GM12878 (cell line): ENCODE measurements around the gene MEGF11. TPM values are rescaled to one million over a fixed set of nuclear protein-coding genes. Genes with fewer than 3 reads are reported as not detected.

Experiments used
- ATAC-seq: fragments of 200-7000 bp; cut with Tn5 transposase; 3 replicates; pipeline ENCODE4 v1.9.1; 2020; ENCODE audit warnings: mild to moderate bottlenecking, moderate library complexity
- BruUV-seq: library from RNA; stranded (reverse); fragments of 400-500 nt; replicated peaks from 2 replicates; lab custom pipeline; 2021; lab: Mats Ljungman, UMichigan
- CTCF ChIA-PET: fragments of 300-600 bp; sonication (Branson Sonifier 250); formaldehyde crosslinking; extraction: SDS; loops from one replicate; lab custom pipeline; 2021; ENCODE audit warnings: inconsistent platforms; lab: Yijun Ruan, JAX
- POLR2A ChIA-PET: fragments of 350-600 bp; formaldehyde crosslinking; extraction: SDS; loops from one replicate; lab custom pipeline; 2021; ENCODE audit warnings: inconsistent platforms; lab: Charles Lee
- RAD21 ChIA-PET: fragments of 300-600 bp; sonication (Branson Sonifier 250); formaldehyde crosslinking; loops from one replicate; lab custom pipeline; 2023; ENCODE audit warnings: antibody characterized with exemption; ENCODE audit not compliant: unreplicated experiment; lab: Charles Lee
- SMC1A ChIA-PET: fragments of 300-600 bp; sonication (Branson Sonifier 250); formaldehyde crosslinking; loops from one replicate; lab custom pipeline; 2023; ENCODE audit not compliant: unreplicated experiment, uncharacterized antibody; lab: Charles Lee
- DNase-seq: peaks from one replicate; pipeline ENCODE4 v3.0.0-alpha.2; 2011; ENCODE audit warnings: low read depth, low spot score
- FAIRE-seq: peaks from 3 replicates; lab custom pipeline; 2011; peaks lifted over from hg19 to GRCh38; lab: Jason Lieb, UNC
- H2AFZ ChIP-seq: 2 replicates; pipeline ENCODE4 v1.6.0; 2011; ENCODE audit warnings: low read depth, low read length, control low read depth; ENCODE audit not compliant: control insufficient read depth
- H3K27ac ChIP-seq: 2 replicates; pipeline ENCODE4 v1.5.1; 2011; ENCODE audit warnings: control low read depth; ENCODE audit not compliant: control insufficient read depth, insufficient read depth
- H3K27me3 ChIP-seq, 2 experiments: replicated peaks in 1 of 2; 2 replicates each; pipeline versions ENCODE4 v1.6.0 to v1.6.1; 2011; ENCODE audit warnings: low read length in 1 of 2; ENCODE audit not compliant: control insufficient read depth in 2 of 2, insufficient read depth in 2 of 2
- H3K36me3 ChIP-seq, 2 experiments: 2 replicates each; pipeline ENCODE4 v1.5.1; 2011; ENCODE audit warnings: low read length in 1 of 2; ENCODE audit not compliant: control insufficient read depth in 2 of 2, insufficient read depth in 2 of 2
- H3K4me1 ChIP-seq: 2 replicates; pipeline ENCODE4 v1.6.1; 2011; ENCODE audit warnings: mild to moderate bottlenecking, low read length, moderate library complexity, mixed read lengths; ENCODE audit not compliant: control insufficient read depth, insufficient read depth
- H3K4me2 ChIP-seq: 2 replicates; pipeline ENCODE4 v1.6.0; 2011; ENCODE audit warnings: control low read depth; ENCODE audit not compliant: control insufficient read depth, insufficient read depth
- H3K4me3 ChIP-seq: fragments of 200-600 bp; sonication (generic); 2 replicates; pipeline ENCODE4 v1.5.1; 2016
- H3K79me2 ChIP-seq: 2 replicates; pipeline ENCODE4 v1.6.0; 2011; ENCODE audit warnings: low read length; ENCODE audit not compliant: control insufficient read depth, insufficient read depth
- H3K9ac ChIP-seq: 2 replicates; pipeline ENCODE4 v1.8.0; 2011; ENCODE audit warnings: low read length, control low read depth, mixed read lengths; ENCODE audit not compliant: control insufficient read depth, insufficient read depth
- H3K9me3 ChIP-seq: replicated peaks from 3 replicates; pipeline ENCODE4 v1.5.1; 2011; ENCODE audit warnings: mild to moderate bottlenecking, low read length; ENCODE audit not compliant: control insufficient read depth, insufficient read depth
- H4K20me1 ChIP-seq: 2 replicates; pipeline ENCODE4 v1.6.0; 2011; ENCODE audit not compliant: control insufficient read depth, insufficient read depth
- ATF2 ChIP-seq: IDR thresholded peaks from 2 replicates; pipeline ENCODE4 v1.6.1; 2012; ENCODE audit warnings: low read length, inconsistent platforms
- ATF3 ChIP-seq: IDR thresholded peaks from 2 replicates; pipeline ENCODE4 v1.6.1; 2011; ENCODE audit warnings: low read depth, mild to moderate bottlenecking, low read length, moderate library complexity, borderline replicate concordance; ENCODE audit errors: extremely low read depth
- CBX5 ChIP-seq: sonication (generic); IDR thresholded peaks from 2 replicates; pipeline ENCODE4 v1.6.1; 2016; ENCODE audit warnings: low read depth, moderate library complexity, mild to moderate bottlenecking, inconsistent platforms
- EGR1 ChIP-seq, 2 experiments: IDR thresholded peaks; 1 replicate in 1 of 2; 2 replicates in 1 of 2; pipeline ENCODE4 v1.6.1; 2011 to 2012; ENCODE audit warnings: low read depth in 2 of 2, low read length in 2 of 2, borderline replicate concordance in 1 of 2, mild to moderate bottlenecking in 1 of 2, moderate library complexity in 1 of 2
- FOS ChIP-seq: IDR thresholded peaks from 3 replicates; pipeline ENCODE4 v1.6.1; 2011; ENCODE audit warnings: borderline replicate concordance; ENCODE audit not compliant: insufficient read length; ENCODE audit errors: extremely low read depth
- FOXM1 ChIP-seq: IDR thresholded peaks from 2 replicates; pipeline ENCODE4 v1.6.1; 2012; ENCODE audit warnings: low read depth, mild to moderate bottlenecking, inconsistent platforms, low read length, moderate library complexity
- JUNB ChIP-seq: IDR thresholded peaks from 2 replicates; pipeline ENCODE4 v1.6.1; 2016; ENCODE audit warnings: antibody characterized with exemption, mild to moderate bottlenecking
- KAT2A ChIP-seq: conservative IDR thresholded peaks from 2 replicates; pipeline ENCODE4 v1.6.1; 2011; ENCODE audit warnings: low read depth, low read length; ENCODE audit not compliant: control insufficient read depth
- MYB ChIP-seq: fragments of 150-350 bp; IDR thresholded peaks from 2 replicates; pipeline ENCODE4 v1.6.1; 2014; ENCODE audit warnings: mild to moderate bottlenecking, low read depth, low read length, borderline replicate concordance
- POLR2A ChIP-seq: IDR thresholded peaks from 2 replicates; pipeline ENCODE4 v1.6.1; 2011; ENCODE audit warnings: low read depth, mild to moderate bottlenecking, low read length
- SMAD5 ChIP-seq: IDR thresholded peaks from 2 replicates; pipeline ENCODE4 v1.6.1; 2016; ENCODE audit warnings: antibody characterized with exemption, low read depth
- STAT3 ChIP-seq: IDR thresholded peaks from 2 replicates; pipeline ENCODE4 v1.6.1; 2011; ENCODE audit warnings: low read depth, low read length, improper control_type of control experiment
- TAF1 ChIP-seq: IDR thresholded peaks from 2 replicates; pipeline ENCODE4 v1.6.1; 2011; ENCODE audit warnings: mild to moderate bottlenecking, low read depth, low read length, borderline replicate concordance
- TCF7 ChIP-seq: IDR thresholded peaks from 2 replicates; pipeline ENCODE4 v1.6.1; 2014; ENCODE audit warnings: antibody characterized with exemption, borderline replicate concordance
- ZBTB40 ChIP-seq: fragments of 450-650 bp; IDR thresholded peaks from 2 replicates; pipeline ENCODE4 v1.6.1; 2016; ENCODE audit warnings: mild to moderate bottlenecking, moderate library complexity, borderline replicate concordance
- ZNF592 ChIP-seq: fragments of 450-650 bp; IDR thresholded peaks from 2 replicates; pipeline ENCODE4 v1.6.1; 2017; ENCODE audit warnings: mild to moderate bottlenecking, moderate library complexity
- WGBS: methylation state at CpG from one replicate; pipeline ENCODE4 v1.1.6; 2016; ENCODE audit warnings: low lambda C conversion rate; ENCODE audit not compliant: insufficient replicate concordance, insufficient coverage; ENCODE audit errors: missing lambda C conversion rate; 5-methylcytosine and 5-hydroxymethylcytosine counted together
- in situ Hi-C: fragments of 300-500 bp; cut with MboI; formaldehyde crosslinking; loops from 9 replicates; pipeline ENCODE4 v1.14.3; 2018; ENCODE audit warnings: mixed read lengths
- intact Hi-C: fragments of 100-400 bp; cut with micrococcal nuclease; formaldehyde crosslinking; loops from one replicate; pipeline ENCODE4 v1.14.2; 2022; ENCODE audit not compliant: unreplicated experiment
- polyA plus RNA-seq, 11 experiments: library from polyadenylated mRNA; depleted of rRNA in 4 of 11; unstranded in 6 of 11; stranded (reverse) in 5 of 11; fragments of >200 nt; fragmentation: Nextera tagmentation in 4 of 11; fragmentation: Illumina TruSeq in 1 of 11; extraction: Ambion mirVana in 4 of 11; extraction: Trizol in 1 of 11; gene quantifications; 1 replicate in 1 of 11; 2 replicates in 10 of 11; pipeline versions ENCODE4 v1.2.1 to v1.2.3, GENCODE V29; 2011 to 2016; ENCODE audit warnings: inconsistent platforms in 2 of 11, missing spikeins in 2 of 11, low read depth in 1 of 11
- total RNA-seq, 4 experiments: library from RNA; depleted of rRNA in 3 of 4; stranded (reverse); fragments of >200 nt in 3 of 4; fragmentation: Illumina TruSeq in 1 of 4; extraction: Trizol in 1 of 4; gene quantifications; 2 replicates each; pipeline versions ENCODE4 v1.2.1 to v1.2.3, GENCODE V29; 2013 to 2021

The MEGF11 gene
- total and polyA plus RNA-seq, 10 of the 15 experiments (the other 5 are each of a cell fraction or from before 2014, with no cell fraction given): 0.03 to 1.7 (median 0.49) TPM

- ATAC-seq (no peak), DNase-seq (no peak), FAIRE-seq (no peak)
- Histone ChIP-seq H2AFZ (no peak overlapping the region), H3K9ac (no peak overlapping the region), H4K20me1 (no peaks in the 10 kb centered on the region), H3K27ac (no peak overlapping the region), H3K27me3 (peaks cover 0 to 7% of the 10 kb centered on the region in 2 experiments; a peak in 1 of 4 replicates), H3K36me3 (no peaks in the 10 kb centered on the region), H3K4me2 (no peak overlapping the region), H3K9me3 (no peaks in the 10 kb centered on the region; the same call in 2 of the 3 replicates), H3K79me2 (no peaks in the 10 kb centered on the region), H3K4me1 (no peaks in the 10 kb centered on the region), H3K4me3 (no peak overlapping the region)
- CTCF ChIA-PET: no interaction called here
- SMC1A ChIA-PET: no interaction called here
- in situ Hi-C loops: no loop called here
- POLR2A ChIA-PET: no interaction called here
- no TSS peak for BruUV-seq
- RAD21 ChIA-PET: no interaction called here
- 80% methylated on average over 3 of the region's 3 CpGs for WGBS
- intact Hi-C loops: no loop called here
- no peak for TF ChIP-seq TAF1
- TF ChIP-seq ZBTB40: no peak
- no peak for TF ChIP-seq TCF7
- no peak for TF ChIP-seq POLR2A
- TF ChIP-seq MYB: no peak
- no peak for TF ChIP-seq JUNB
- TF ChIP-seq EGR1 (IDR thresholded peaks at IDR 0.05; ENCODE audit: borderline replicate concordance in 1 of 2, low read depth in 2 of 2, low read length in 2 of 2): no peak
- TF ChIP-seq CBX5: no peak
- no peak for TF ChIP-seq ZNF592
- TF ChIP-seq SMAD5: no peak
- TF ChIP-seq FOS: no peak
- TF ChIP-seq STAT3: no peak
- no peak for TF ChIP-seq ATF2
- TF ChIP-seq KAT2A: no peak
- no peak for TF ChIP-seq ATF3
- no peak for TF ChIP-seq FOXM1
Measured at GRCh38 chr15:66261056-66261455, 7.5 kb upstream of the MEGF11 start.
